HG03139 (cell line): ENCODE data around the gene PALS1.
A peak's percentile ranks its signal among the peaks of the same experiment; 100 is the strongest.

ENCODE experiments used
- ATAC-seq: cut with Tn5 transposase; IDR thresholded peaks from one replicate; pipeline ENCODE4 v1.9.1; 2021; ENCODE audit not compliant: unreplicated experiment

Gene PALS1

GRCh38 chr14:67241411-67242167 lies at the start of gene PALS1:
Gene PALS1 (plus strand): TSS chr14:67241435. CDS start chr14:67279171, 37,736 bp downstream.
- ATAC-seq, result peak; percentile 32

GRCh38 chr14:67191768-67192290 lies 49.4 kb upstream of the PALS1 start:
- ATAC-seq, result no peak

- no peak for ATAC-seq
These were observed 48.9 kb upstream of the PALS1 start for GRCh38 chr14:67192366-67192765.

- ATAC-seq, result no peak
These were observed 46.0 kb upstream of the PALS1 start for GRCh38 chr14:67195279-67195678.

- no peak for ATAC-seq
These were observed 42.2 kb upstream of the PALS1 start for GRCh38 chr14:67199016-67199415.

GRCh38 chr14:67207810-67208209 lies 33.4 kb upstream of the PALS1 start:
- ATAC-seq, result no peak

- ATAC-seq, result no peak
These were observed 23.1 kb upstream of the PALS1 start for GRCh38 chr14:67218126-67218525.

- ATAC-seq, result no peak
These were observed 19.8 kb upstream of the PALS1 start for GRCh38 chr14:67221248-67221981.

- no peak for ATAC-seq
These were observed 19.3 kb upstream of the PALS1 start for GRCh38 chr14:67221982-67222328.

- ATAC-seq, result no peak
These were observed 15.7 kb upstream of the PALS1 start for GRCh38 chr14:67225523-67225922.

GRCh38 chr14:67228325-67228984 lies 12.8 kb upstream of the PALS1 start:
- no peak for ATAC-seq

GRCh38 chr14:67232066-67232465 lies 9.2 kb upstream of the PALS1 start:
- ATAC-seq, result no peak

- no peak for ATAC-seq
These were observed 8.6 kb upstream of the PALS1 start for GRCh38 chr14:67232621-67233020.

- ATAC-seq, result no peak
These were observed 3.6 kb upstream of the PALS1 start for GRCh38 chr14:67237591-67237990.

- no peak for ATAC-seq
These were observed 1.7 kb upstream of the PALS1 start for GRCh38 chr14:67239582-67239981.

GRCh38 chr14:67240168-67240932 lies 885 bp upstream of the PALS1 start:
- peak; percentile 10 for ATAC-seq

- ATAC-seq, result peak; percentile 97
These were observed 241 bp upstream of the PALS1 start for GRCh38 chr14:67240978-67241410.

- ATAC-seq, result no peak
These were observed 859 bp downstream of the PALS1 start for GRCh38 chr14:67242168-67242420.

GRCh38 chr14:67245104-67245503 lies 3.9 kb downstream of the PALS1 start:
- ATAC-seq, result no peak

GRCh38 chr14:67251573-67252226 lies 10.5 kb downstream of the PALS1 start:
- ATAC-seq, result no peak
